HT-29 (cell line): ENCODE measurements around the gene PIRT. TPM values are rescaled to one million over a fixed set of nuclear protein-coding genes. Genes with fewer than 3 reads are reported as not detected.

Source experiments
- DNase-seq: peaks from one replicate; pipeline ENCODE4 v3.0.0-alpha.2; 2015; ENCODE audit warnings: low spot score
- total RNA-seq: library from RNA; depleted of rRNA; stranded (reverse); fragments of >200 nt; shearing (Covaris generic); gene quantifications from 2 replicates; pipeline ENCODE4 v1.2.3, GENCODE V29; 2014

PIRT gene
- total RNA-seq, 1 experiment from 2014 or later: not detected

DNA sequence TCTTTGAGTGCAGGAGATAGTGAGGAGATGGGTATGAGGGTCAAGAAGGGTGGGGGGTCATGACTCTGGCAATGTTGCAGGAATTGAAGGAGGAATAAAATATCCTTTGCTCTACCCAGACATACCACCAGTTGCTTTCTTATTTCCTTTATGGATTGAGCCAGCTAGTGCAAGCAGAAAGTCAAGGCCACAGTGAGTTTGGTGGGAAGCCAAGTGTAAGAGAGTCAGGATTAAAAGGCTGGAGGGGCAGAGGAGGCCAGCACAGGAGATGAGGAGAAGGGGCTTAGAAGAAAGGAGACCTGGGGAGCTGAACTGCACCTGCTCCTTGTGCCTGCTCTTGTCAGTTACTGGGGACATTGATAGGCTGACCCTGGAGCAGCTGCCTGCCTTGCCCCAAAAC, 16.1 kb downstream of the PIRT start:
- DNase-seq: no peak

DNA sequence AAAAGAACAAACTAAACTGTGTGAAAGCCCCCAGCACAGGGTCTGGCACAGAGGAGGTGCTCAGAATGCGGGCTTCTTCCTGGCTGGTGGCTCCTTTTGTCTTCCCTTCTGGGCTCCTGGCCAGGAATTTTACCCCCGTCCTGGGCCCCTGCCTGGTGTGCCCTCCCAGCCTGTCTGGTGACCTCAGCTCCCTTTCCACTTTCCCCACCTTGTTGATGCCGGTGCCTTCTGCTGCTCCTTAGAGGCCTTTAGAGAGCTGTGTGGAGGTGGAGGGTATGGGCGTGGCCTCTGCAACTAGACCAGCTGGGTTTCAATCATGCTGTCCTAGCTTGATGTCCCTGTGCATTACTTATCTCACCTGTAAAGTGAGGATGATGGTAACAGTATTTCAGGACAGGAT, 16.8 kb downstream of the PIRT start:
- DNase-seq: no peak

DNA sequence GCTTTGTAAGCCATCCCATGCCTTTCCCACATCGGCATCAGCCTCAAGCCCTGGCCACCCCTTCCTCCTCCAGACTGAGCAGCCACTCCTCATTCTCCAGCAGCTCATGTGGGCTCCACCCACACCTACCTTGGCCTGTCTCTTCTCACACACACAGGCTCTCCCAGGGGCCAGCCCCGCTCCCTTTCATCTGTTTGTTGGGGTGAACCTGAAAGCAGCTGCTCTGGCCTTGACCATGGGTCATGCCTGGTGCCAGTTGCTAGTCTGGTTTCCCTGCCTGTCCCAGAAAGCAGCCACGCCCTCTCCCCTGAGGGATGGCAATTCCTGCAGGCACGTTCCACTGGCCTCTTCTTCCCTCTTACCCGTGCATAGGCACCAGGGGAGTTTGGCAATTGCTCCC, 22.6 kb downstream of the PIRT start:
- DNase-seq: peak; percentile 25

DNA sequence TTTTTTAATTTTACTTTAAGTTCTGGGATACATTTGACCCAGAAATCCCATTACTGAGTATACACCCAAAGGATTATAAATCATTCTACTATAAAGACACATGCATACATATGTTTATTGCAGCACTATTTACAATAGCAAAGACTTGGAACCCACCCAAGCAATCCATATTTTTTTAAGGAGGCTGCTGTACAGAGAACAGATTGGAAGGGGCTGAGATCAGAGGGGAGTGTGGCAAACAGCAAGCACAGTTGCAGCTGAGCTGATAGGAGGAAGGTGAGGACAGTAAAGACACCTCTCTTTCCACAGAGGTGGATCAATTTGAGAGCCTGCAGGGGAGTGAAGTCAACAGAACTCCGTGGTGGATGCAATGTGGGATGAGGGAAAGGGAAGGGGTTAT, 23.8 kb downstream of the PIRT start:
- DNase-seq: no peak

DNA sequence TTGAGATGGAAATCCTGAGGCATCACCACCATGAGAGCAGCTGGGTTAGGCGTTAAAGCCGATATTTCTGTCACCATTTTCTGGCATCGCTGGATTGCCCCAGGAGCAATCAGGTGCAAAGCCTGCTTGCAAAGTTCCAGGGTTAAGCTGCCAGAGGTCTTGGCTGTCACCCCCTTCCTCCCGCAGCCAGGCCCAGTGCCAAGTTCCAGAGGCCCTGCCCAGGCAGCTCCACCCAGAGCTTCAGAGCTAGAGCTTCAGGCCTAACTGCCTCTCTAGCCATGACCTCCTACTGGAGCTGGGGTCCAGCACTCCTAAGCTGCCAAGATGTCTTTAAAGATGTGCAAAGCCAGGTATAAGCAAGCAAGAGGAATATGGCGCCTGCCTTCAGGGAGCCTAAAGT, 25.2 kb downstream of the PIRT start:
- peak; percentile 57 for DNase-seq

DNA sequence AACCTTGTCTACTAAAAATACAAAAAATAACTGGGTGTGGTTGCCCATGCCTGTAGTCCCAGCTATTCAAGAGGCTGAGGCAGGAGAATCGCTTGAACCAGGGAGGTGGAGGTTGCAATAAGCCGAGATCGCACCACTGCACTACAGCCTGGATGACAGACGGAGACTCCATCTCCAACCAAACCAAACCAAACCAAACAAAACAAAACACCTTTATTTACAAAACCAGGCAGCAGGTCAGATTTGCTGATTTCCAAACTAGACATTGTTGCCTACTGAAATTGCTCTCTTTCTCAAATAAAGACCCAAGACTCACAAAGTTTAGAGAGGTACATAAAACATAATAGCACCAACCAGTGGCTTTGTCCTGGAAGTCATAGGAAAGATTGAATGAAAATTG, 28.3 kb downstream of the PIRT start:
- no peak for DNase-seq

DNA sequence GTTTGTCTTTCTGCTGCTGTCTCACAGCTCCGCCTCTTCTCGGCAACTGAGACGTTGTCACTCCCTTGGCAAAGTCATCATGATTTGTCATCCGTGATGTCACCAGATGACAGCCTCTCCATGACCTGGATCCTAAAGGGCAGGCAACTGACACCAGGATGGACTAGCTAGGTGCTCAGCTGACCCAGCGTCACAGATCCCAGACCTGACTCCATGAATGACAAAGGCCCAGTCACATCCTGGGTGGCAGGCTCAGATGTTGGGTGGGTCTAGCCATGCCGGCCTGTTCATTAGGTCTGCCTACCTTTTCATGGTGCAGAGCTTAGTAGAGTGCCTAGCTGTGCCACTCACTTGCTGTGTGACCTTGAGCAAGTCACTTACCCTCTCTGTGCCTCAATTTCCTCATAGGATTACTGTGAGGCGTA, 30.2 kb downstream of the PIRT start:
- DNase-seq: peak; percentile 17

DNA sequence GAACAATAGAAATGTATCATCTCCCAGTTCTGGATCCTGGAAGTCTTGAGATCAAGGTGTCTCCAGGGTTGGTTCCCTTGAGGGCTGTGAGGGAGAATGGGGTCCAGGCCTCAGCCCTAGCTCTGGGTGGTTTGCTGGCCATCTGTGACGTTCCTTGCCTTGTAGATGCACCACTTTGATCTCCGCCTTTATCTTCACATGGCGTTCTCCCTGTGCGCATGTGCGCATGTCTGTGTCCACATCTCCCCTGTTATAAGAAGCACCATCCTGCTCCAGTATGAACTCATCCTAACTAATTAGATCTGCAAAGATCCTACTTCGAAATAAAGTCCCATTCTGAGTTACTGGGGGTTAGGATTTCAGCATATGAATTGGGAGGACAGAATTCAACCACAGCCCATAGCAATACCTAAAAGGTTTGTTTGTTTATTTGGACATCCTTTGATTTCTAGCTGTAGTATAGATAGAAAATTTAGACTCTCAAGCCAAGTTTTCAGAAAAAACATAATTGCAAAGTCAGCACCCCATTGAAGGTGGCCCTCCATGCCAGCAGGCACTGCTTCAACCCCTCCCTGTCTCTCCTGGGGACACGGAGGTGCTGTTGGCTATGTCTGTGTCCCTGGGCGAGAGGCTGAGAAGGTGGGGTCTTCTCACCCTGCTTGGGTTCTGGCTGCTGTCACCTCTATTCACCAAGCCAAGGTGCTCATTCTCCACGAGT, 31.2 kb downstream of the PIRT start:
- DNase-seq: no peak

DNA sequence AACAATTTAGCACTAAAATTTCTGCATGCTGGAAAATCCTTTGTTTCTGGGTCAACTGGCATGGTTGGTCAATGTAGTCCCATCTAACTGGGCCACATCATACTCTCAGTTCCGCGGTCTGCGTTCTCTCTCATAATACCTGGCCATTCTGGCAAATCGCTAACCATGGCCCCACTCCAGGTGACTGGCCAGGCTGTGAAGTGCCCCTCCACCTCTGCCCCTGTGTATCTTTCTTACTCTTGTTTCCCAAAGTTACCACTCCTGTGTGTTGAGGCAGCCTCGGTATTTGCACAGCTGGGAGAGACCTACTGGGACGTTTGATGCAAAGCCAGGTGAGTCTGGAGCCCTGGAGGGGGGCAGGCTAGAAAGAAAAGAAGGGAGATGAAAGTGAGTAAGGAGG, 32.0 kb downstream of the PIRT start:
- no peak for DNase-seq

DNA sequence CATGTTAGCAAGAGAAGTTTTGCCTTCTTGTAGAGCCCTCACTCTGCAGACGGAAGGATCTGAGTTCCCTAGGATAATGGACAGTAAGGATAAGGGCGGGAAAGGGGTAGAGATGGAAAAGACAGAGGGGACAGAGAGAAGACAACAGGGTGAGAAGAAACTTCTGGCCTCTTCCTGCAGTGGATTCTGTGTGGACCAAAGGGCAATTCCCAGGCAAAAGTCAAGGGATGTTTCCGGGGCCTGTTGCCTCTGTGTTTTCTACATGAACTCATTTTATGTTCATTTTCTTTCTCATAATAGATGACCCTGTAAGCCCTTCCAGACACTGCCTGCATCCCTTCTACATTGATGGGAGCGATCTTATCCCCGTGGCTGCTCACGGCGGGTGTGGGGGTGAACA, 33.3 kb downstream of the PIRT start:
- no peak for DNase-seq

DNA sequence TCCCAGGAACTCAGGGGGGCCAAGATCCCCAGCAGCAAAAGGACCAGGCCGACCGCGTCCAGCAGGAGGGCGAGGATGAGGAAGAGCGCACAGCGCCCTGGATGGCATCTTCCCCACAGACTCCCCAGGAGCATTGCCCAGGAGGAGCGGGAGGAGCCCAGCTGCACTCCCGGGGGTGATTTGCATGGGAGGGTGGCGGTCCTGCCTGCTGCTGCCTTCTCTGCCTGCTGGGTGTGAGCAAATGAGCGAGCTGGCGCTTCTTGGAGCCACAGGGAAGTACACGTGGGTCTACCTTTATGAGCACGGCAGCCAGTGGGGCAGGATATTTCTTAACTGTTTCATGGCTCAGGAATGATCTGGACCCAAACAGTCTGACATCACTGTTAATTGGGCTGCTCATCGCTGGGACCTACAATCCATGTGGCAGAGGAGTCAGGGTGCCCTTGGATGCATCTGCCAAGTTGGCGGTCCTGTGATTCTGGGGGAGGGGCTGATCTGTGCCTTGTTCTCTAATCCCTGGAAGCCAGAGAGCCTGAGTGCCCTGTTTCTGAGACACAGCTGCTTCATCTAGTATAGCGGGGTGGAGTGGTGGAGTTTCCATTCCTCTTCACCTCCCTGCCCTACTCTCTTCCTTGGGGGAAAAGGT, 33.9 kb downstream of the PIRT start, which contains the start of gene TMEM238L:
Gene TMEM238L (minus strand): TSS at position 270 of the 646 bp plus-strand sequence. CDS start 136 bp downstream, at position 134.
- peak; percentile 63 for DNase-seq

DNA sequence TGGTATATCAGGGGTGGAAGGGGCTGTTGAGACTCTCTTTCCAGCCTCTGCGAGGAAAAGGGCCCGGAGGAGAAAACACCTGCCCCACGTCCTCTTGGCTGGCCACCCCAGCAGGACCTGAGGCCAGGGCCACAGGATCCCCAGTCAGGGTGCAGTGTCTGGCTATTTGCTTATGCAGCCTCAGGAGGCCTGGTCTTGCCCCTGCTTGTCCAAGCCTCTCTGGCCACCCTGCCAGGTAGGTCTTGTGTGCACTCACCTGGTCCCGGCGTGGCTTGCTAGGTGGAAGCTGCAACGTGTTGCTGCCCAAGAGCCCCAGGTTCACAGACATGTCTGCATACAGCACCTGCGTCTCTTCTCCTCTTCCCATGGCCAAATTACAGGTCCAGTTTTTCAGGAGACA, 34.5 kb downstream of the PIRT start:
- no peak for DNase-seq

DNA sequence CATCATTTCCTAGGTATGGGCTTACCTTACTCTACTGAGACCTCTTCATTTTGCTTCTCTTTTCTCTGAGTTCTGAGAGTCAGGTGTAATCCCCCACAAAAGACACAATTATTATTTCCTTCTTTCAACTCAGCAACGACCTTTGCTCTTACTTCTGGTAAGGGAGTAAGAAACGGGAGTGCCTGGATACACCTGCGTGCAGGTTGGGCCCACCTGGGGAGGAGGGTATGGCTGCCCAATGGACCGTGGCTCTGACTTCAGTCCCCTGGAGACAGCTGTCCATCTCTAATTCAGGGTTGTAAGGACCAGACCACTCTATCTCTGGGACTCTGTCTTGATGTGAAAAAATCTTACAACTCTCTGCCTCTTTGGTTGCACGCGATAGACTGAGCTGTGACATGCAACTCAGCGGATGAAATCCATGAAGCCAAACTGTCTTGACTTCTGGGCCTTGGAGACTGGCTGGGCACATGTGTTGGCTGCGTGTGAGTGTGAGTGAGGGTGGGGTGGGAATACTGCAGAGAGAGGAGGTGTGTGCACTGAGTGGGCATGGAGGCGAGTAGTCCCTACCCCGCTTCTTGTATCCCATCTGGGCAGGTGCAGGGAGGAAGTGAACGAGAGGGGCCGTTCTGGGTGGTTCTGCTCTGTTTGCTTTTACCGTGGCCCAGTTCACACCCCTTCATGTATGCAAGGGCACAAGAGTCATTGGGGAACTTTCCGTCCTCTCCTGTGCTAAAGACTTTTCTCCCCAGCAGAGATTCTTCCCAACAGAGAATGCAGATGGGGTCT, 35.2 kb downstream of the PIRT start:
- DNase-seq: peak; percentile 64

DNA sequence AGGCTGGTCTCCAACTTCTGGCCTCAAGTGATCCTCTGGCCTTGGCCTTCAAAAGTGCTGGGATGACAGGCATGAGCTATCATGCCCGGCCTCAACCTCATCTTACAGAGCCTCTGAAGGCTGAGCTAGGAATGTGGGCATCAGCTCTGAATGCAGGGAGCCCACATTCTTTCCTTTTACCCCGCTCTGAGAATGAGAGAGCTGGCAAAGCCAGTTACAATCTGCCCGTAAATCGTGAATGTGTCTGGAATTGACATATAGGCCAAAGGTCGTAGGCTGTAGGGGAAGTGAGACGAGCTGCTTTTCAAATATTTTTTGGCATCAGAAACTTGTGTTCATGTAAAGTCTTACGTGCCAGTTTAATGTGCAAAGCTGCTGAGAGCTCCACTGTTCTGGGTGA, 38.5 kb downstream of the PIRT start:
- DNase-seq: peak; percentile 65

DNA sequence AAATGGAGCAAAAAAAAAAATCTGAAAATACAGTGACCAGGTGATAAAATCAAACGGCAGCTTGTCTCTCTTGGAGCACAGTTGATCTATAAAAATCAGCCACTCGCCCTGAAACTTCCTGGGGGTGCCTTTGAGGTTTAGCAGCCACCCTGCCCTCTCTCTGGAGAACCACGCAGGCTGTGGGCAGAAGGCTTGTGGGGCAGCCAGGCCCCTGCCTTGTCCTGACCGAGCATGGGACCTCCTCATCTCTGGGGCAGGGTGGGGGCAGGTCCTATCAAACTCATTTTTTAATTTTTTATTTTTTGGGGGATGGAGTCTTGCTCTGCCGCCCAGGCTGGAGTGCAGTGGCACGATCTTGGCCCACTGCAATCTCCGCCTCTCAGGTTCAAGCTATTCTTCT, 39.0 kb downstream of the PIRT start:
- no peak for DNase-seq

DNA sequence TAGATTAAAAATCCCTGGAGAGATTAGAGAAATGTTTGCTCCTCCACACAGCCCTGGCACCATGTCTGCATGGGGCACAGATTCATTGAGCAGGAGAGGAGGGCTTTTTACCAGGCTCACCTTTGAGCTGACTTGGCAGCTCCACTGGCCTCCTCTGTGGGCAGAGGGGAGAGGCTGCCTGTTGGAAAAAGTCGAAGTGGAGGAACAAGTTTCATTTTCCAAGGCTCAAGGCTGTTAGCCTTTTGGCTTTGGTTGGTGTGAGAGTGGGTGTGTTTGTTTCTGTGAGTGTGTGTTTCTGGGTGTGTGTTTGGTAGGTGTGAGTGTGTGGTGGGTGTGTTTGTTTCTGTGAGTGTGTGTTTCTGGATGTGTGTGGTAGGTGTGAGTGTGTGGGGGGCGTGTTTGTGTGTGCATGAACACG, 39.5 kb downstream of the PIRT start:
- DNase-seq: peak; percentile 53

DNA sequence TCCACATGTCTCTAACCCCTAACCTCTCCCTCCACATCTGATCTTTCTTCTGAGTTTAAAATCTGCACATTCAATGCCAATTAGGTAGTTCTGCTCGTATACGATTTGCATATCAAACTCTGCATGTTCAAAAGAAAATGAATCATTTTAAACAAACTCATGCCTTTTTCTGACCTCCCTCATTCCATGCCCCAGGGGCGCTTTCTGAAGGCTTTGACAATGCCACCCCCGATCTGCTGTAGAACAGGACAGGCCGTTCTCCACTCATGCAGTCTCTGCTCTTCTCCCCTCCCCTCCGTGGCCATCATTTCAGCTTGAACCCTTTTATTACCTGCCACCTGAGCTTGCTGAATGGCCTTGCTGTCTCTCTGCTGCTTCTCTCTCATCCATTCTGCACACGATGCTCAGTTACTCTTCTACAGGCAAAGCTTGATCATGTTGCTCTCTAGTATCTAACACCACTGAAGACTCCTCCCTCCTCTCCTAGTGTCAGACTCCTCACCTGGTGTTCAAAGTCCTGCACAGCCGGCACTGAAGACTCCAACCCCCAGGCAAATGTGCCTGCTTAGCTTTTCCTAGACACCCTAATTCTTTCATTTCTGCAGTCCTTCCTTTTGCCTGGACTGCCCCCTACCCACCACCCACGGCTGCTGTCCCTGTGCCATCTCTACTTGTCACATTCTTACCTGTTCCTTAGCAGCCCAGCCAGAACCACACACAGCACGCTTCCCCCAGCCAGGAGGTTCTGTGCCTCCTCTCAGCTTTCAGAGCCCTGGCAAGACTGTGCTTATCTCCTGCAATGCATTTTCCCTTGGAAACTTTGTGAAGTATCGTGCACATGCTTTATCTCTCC, 40.2 kb downstream of the PIRT start:
- no peak for DNase-seq

DNA sequence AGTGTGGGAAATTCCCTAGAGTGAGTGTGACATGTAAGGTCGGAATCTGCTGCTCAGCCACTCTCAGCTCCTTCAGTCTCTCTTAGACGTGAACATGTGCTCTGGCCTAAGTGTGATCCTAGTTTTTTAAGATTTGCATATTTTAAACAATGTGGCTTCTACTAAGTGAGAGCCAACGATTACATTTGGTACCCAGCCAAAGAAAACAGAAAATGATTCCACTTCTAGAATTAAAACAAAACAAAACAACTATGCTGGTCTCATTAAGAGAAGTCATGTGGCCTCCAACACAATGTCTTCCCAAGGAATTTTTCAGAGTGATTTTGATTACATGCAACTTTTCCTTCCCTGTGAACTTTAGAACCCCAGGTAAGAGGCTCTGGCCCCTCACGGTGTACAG, 44.1 kb downstream of the PIRT start:
- DNase-seq: no peak

DNA sequence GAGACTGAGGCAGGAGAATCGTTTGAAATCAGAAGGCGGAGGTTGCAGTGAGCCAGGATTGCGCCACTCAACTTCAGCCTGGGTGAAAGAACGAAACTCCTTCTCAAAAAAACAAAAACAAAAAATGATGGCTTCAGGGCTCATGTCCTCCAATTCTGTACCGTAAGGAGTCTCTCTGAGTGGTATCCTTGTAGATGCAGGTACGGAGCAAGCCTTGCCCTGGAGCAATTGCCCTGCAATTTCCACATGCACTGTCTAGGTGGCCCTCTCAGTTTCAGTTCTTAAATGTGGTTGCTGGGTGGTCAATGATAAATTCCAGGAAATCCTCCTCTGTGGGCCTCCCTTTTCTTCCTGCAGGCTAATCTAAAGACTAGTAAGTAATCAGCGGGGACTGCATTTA, 44.6 kb downstream of the PIRT start:
- DNase-seq: no peak

DNA sequence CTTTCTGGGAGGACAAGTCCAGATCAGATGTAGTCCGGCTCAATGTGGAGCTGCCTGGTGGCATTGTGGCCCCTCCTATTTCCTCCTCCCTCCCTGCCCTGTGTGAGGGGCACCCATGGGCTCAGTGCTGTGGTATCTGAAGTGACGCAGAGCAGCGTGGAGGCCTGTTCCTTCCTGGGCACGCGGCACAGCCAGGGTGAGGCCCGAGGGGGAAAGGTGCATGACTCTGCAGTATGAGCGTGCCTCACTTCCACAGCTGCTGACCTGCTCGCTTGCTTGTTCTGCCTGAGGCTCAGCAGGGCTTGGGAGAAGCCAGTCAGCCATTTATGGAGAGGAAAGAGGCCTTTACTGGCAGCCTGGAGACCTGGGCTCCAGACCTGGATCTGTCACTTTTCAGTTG, 45.7 kb downstream of the PIRT start:
- no peak for DNase-seq
